ENCODE results near the gene TXNDC11.

The TXNDC11 gene

DNA sequence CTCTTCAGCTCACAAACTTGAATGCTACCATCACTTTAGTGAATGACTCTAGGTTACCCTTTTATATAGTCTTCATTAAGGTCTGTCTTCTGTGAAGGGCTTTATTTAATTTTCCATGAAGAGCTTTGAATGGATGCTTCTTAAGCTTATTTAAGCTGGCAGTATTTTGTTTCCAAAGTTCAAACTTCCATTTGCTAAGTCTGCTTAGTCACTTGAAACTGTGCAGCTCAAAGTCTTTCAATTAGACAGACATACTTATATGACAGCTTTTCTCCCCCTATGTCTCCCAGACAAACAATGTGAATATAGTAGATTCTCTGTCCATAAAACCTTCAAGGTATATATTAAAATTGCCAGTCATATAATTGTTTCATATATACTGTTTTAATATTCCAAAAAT is 23.5 kb downstream of the TXNDC11 start:
- DNase-seq: no peak

- no peak for DNase-seq
Measured at GRCh38 chr16:11717811-11718210, 24.8 kb downstream of the TXNDC11 start.

DNA sequence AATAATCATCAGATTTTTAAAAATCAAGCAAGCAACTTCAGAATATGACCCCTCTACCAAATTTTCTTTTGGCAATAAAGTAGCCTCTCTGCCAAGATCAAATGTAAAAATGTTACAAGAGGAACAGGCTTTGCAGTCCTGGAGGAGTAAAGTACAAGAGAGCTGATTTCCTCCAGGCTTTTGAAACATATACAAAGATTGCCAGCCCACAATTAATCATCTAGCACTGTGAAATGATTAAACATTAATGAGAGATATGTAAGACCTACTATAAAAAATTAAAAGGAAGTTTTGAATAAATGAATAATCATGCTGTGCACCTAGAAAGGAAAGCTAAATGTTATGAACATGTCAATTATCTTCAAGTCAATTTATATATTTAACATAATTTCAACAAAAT is 26.3 kb downstream of the TXNDC11 start:
- DNase-seq: no peak

GRCh38 chr16:11715246-11715947 is 27.3 kb downstream of the TXNDC11 start:
- DNase-seq: no peak

- DNase-seq: no peak
Measured at GRCh38 chr16:11712122-11712521, 30.5 kb downstream of the TXNDC11 start.

DNA sequence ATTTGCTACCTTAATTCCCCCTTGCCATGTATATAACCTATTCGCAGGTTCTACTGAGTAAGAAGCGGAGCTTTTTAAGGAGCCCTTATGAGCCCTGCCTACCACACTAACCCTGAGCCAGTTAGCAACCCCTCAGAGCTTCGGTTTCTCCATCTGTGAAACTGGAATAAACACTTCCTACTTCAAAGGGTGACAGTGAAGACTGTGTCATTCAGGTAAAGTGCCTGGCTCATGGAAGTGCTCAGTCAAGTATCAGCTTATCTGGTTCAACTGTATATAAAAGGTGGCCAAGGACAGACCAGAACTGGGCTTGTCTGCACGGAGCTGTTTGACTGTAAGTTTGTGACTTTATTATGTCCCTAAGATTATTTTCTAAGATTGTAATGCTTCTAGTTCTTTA is 31.0 kb downstream of the TXNDC11 start:
- DNase-seq: no peak

GRCh38 chr16:11708421-11708820 is 34.2 kb downstream of the TXNDC11 start:
- no peak for DNase-seq

- no peak for DNase-seq
Measured at GRCh38 chr16:11707679-11708197, 34.9 kb downstream of the TXNDC11 start.

DNA sequence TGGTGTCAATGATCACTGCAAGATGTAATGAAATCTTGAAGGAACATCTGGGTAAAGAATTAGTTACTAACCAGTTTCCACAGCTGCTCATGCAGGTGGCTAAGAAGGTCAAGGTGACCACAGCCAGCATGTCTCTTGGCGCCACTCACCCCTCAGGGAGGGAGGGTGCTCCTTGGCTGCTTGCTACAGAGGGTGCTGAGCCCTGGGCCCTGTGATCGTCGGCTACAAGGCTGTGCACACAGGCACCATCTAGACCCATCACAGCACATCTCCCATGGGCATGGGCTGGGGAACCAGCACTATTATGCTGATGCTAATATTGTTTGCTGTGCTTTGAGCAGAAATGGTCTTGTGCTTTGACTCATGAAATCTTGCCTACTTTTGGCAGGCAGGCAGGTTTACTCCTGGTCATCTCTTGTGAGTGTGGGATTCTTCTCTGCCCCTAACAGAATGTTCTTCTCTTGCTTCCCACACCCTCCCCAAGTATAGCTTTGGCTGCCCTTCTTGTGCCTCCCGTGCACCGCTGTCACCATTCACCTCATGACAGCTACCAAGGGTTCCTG is 36.4 kb downstream of the TXNDC11 start:
- no peak for DNase-seq

DNA sequence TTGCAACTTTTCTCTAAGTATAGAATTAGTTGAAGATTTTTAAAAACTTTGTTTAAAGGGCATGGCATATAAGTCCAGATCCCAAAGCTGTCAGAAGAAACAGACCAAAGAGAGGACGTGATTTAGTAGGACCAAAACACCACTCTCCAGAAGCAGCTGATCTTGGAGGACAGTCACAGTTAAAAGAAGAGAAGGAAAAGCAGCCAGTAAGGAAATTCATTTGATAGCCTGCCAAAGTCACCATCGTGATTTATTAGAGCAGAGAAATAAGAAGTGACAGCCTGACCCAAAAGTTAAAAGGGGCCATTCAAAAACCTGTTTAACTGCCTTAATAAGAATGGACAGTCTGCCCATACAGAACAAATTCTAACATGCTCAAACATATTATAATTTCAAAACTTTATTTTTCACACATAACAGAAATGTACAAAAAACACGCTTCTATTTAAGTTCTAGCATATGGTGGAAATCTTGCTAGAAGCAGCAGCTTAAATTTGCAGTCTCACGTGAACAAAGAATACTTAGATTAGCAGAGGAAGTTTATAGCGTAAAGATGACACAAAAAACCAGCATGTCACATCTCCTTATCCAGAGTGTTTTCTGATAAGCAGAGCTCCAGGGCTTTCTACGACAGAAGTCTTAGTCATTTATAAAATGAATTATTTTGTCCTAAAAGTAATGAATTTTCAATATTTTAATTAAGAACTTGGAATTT is 37.2 kb downstream of the TXNDC11 start:
- DNase-seq: no peak

DNA sequence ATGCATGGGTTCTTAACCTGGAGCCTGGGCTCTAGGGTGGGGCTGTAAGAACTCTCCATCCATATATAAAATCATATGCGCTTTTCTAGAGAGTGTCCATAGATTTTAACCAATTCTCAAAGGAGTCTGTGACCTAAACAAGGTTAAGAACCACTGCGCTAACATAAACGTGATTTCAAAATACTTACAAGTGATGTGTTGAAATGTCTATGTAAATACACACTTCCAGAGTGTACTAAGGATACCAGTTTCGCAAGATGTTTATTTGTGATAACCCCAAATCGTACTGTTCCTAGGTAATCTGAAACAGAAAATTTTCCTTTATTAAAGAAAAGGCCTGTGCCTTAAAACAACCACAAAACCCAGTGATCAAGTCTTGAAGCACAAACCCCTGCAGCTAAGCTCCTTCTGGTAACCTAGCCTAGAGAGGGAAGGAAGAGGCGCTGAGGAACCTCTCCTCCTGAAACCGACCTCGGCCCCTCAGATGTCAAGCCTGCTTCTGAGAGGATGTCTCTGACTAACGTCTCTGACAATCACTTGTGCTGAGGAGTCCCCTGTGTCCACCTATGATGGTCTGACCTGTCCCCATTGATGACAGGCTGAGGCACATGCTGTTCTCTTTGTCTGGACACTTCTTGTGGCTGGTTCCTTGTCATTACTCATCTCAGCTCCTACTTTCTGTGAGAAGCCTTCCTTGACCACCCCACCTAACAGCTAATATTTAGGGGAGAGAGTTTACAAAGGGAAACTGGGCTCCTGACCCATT is 42.2 kb downstream of the TXNDC11 start:
- DNase-seq: peak; percentile 12

- DNase-seq: no peak
Measured at GRCh38 chr16:11699234-11699894, 43.3 kb downstream of the TXNDC11 start.

GRCh38 chr16:11698271-11698689 is 44.4 kb downstream of the TXNDC11 start:
- no peak for DNase-seq

GRCh38 chr16:11697319-11697718 is 45.3 kb downstream of the TXNDC11 start:
- no peak for DNase-seq

DNA sequence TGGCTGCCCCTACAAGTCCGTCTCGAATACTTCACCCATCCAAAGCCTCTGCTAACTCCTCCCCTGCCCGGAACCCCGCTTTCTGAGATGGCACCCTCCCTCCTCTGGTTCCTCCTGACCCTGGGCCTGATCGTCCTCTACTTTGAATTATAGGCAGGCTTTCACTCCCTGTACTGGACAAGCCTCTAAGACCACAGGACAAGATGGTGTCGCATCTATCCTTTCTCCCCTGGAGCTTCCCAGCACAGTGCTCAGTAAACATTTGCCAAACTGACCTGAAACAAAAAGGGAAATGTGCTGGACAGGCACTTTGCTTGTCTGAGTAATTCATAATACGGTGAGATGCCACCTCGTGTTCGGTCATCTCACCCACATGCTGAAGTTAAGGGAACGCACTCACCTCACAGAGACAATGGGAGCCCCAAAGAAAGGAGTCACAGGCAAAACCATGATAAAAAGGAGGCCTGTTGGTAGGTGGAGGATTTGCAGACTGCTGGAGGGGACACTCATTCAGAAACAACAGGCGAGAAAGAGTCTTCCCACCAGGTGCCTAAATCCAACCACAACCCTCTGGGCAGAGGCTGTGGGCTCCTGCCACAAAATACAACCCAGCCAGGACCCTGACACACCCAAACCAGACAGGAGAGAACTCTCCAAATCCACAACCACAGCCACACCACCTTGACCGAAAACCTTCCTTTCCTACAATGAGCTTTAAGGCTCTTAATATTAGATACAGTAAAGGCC is 46.2 kb downstream of the TXNDC11 start:
- no peak for DNase-seq

- DNase-seq: no peak
Measured at GRCh38 chr16:11692651-11693050, 50.0 kb downstream of the TXNDC11 start.

GRCh38 chr16:11692171-11692570 is 50.5 kb downstream of the TXNDC11 start:
- DNase-seq: no peak

GRCh38 chr16:11691771-11692170 is 50.9 kb downstream of the TXNDC11 start:
- DNase-seq: no peak

- no peak for DNase-seq
Measured at GRCh38 chr16:11691235-11691634, 51.4 kb downstream of the TXNDC11 start.

DNA sequence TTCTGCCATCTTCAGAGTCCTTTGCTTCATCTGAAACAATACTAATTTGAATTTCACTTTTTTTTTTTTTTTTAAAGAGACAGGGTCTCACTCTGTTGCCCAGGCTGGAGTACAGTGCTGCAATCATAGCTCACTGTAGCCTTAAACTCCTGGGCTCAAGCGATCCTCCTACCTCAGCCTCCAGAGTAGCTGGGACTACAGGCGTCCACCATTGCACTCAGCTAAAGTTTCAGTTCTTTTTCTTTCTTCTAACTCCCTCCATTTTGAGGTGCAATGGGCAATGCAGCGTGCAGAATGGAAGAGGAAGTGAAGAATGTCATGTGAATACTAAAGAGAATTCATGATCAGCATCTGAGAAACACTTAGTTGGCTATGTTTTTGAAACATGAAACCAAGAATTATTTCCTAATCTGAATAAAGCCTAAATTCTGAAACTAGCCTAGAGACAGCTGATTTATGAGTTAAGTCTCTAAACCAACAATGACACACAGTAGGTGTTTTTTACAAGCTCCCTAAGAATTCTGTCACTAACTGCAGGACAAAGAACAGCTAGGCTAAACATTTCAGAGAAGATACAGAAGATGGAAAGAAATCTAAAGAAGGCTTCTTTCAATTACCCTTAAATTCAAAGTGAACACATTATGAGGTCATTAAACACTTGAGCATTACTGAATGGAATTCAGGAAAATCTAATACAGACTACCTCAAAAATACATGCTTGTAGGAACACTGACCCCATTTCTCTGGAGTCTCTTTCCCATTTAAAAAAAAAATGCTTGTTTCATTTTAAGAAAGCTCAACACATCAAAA is 53.4 kb downstream of the TXNDC11 start:
- no peak for DNase-seq

GRCh38 chr16:11688520-11688886 is 54.2 kb downstream of the TXNDC11 start:
- no peak for DNase-seq
